Epithelial cell of proximal tubule (primary cell): ENCODE data around the gene GPALPP1. TPM values are rescaled to one million over a fixed set of nuclear protein-coding genes. Genes with fewer than 3 reads are reported as not detected.

Experiments
- DNase-seq: peaks from one replicate; pipeline ENCODE4 v3.0.0-alpha.2; 2011; ENCODE audit warnings: low read depth
- H3K4me3 ChIP-seq: 2 replicates; pipeline ENCODE4 v1.5.1; 2011; ENCODE audit warnings: low read depth, mild to moderate bottlenecking, low read length
- total RNA-seq: library from RNA; depleted of rRNA; stranded (reverse); fragments of >200 nt; gene quantifications from 2 replicates; pipeline ENCODE4 v1.2.3, GENCODE V29; 2015
- TF ChIP-seq, protein P1 (sequence below): conservative IDR thresholded peaks from 2 replicates; pipeline ENCODE4 v1.5.1; 2012; ENCODE audit warnings: low read depth, mild to moderate bottlenecking, low read length

Gene GPALPP1
- total RNA-seq, 1 donor from 2014 or later, result 19.8 TPM

DNA sequence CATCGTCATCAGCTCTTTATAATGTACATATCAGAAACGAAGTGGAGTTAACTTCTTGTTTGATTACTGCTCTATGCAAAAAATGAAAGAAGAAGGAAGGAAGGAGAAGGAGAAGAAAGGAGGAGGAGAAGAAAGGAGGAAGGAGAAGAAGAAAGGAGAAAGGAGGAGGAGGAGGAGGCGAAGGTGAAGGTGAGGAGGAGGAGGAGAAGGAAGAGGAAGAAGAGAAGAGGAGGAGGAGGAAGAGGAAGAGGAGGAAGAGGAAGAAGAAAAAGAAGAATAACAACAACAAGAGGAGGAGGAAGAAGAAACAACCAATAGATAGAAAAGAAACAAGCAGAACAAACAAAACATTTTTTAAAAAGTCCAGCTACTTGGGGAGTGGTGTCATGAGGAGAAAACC, 13.1 kb upstream of the GPALPP1 start:
- TF ChIP-seq, protein P1, sequence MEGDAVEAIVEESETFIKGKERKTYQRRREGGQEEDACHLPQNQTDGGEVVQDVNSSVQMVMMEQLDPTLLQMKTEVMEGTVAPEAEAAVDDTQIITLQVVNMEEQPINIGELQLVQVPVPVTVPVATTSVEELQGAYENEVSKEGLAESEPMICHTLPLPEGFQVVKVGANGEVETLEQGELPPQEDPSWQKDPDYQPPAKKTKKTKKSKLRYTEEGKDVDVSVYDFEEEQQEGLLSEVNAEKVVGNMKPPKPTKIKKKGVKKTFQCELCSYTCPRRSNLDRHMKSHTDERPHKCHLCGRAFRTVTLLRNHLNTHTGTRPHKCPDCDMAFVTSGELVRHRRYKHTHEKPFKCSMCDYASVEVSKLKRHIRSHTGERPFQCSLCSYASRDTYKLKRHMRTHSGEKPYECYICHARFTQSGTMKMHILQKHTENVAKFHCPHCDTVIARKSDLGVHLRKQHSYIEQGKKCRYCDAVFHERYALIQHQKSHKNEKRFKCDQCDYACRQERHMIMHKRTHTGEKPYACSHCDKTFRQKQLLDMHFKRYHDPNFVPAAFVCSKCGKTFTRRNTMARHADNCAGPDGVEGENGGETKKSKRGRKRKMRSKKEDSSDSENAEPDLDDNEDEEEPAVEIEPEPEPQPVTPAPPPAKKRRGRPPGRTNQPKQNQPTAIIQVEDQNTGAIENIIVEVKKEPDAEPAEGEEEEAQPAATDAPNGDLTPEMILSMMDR, result no peak
- H3K4me3 ChIP-seq, result no peak overlapping the region
- no peak for DNase-seq

DNA sequence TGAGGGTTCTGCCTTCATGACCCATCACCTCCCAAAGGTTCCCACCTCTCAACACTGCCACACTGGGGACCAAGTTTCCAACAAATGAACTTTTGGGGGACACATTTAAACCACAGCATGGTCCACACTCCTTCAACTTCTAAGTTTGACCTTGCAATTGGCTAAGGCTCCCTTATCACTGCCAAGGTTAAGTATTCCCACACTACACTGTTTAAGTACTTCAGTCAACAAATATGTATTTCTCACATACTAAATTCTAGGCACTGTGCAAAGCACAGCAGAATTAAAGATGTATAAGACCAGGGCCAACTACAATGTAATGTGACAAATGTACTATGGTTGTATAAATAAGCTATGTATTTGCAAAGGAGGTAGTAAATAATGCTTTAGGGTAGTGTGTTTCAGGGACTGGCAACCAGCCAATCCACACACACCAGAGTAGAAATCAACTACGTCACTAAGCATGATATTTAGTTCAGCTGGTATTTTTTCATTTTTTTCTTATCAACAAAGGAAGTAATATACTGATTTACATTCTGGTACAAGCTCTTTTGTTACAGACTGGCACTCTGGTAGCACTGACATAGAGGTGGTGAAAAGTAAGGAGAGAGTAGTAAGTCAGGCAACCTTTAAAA, 12.3 kb upstream of the GPALPP1 start:
- no peak overlapping the region for H3K4me3 ChIP-seq
- TF ChIP-seq, protein P1, result no peak
- DNase-seq, result no peak

DNA sequence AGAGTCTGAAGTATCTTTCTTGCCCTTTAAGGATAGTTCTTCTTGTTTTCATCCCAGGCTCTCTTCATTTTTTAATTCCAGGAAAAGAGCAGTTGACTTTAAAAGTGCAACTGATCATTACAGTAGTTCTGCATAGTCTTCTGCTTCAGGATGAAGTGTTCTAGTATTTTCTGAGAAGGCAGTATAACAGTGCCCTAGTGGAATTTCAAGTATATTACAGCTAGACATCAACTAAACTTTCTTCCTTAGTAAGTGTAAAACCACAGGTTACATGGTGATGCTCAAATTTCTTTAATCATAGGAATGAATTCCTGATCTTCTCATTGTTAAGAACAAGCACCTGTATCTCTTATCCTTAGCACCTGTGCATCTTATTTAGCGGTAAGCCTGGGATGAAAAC, 11.0 kb upstream of the GPALPP1 start:
- TF ChIP-seq, protein P1, result no peak
- H3K4me3 ChIP-seq, result no peak overlapping the region

GRCh38 chr13:44989941-44990340, 603 bp downstream of the GPALPP1 start:
- TF ChIP-seq, protein P1, result no peak
- DNase-seq, result no peak
- H3K4me3 ChIP-seq, result peak overlapping the region; percentile 95

More for the DNA sequence above, 11.0 kb upstream of the GPALPP1 start:
- DNase-seq, result no peak

- no peak overlapping the region for H3K4me3 ChIP-seq
- TF ChIP-seq, protein P1, result no peak
- no peak for DNase-seq
These were observed 14.1 kb downstream of the GPALPP1 start for GRCh38 chr13:45003417-45003816.

DNA sequence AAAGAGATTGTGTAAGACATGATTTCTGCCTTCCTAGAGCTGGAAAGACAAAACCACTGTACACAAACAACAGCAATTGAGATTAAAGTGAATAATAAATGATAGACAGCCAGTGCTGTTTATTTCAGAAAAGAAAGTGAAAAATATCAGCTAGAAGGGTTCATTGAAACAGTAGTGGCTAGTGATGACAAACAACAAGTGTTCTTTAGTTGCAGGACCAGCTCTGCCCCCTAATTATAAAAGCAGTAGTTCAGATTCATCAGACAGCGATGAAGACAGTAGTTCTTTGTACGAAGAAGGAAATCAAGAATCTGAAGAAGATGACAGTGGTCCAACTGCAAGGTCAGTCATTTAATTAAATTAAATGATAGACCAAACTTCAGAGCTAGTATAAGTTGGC, 14.8 kb downstream of the GPALPP1 start:
- no peak for DNase-seq
- H3K4me3 ChIP-seq, result no peak overlapping the region
- TF ChIP-seq, protein P1, result no peak

GRCh38 chr13:45007225-45007624, 17.9 kb downstream of the GPALPP1 start:
- no peak for DNase-seq
- TF ChIP-seq, protein P1, result no peak
- H3K4me3 ChIP-seq, result no peak overlapping the region
